ENCODE results near the gene PAX1. TPM values are rescaled to one million over a fixed set of nuclear protein-coding genes. Genes with fewer than 3 reads are reported as not detected.

The PAX1 gene
- total RNA-seq, 2 experiments from 2014 or later = not detected

- no peak overlapping the region for H3K4me3 Mint-ChIP-seq
- no peaks in the 10 kb centered on the region for H3K36me3 Mint-ChIP-seq
- CTCF ChIA-PET = interaction anchor here (1.8 kb wide), 1 partner anchor 10 kb away, joined by 6 read pairs; no protein-coding TSS in a partner anchor
- ATAC-seq (no peak), DNase-seq (no peak)
- no peaks in the 10 kb centered on the region for H3K9me3 Mint-ChIP-seq (ENCODE audit: low read depth)
- H3K27ac Mint-ChIP-seq = no peak overlapping the region
- no peaks in the 10 kb centered on the region for H3K27me3 Mint-ChIP-seq
- H3K4me1 Mint-ChIP-seq = no peaks in the 10 kb centered on the region
Observed at GRCh38 chr20:21729316-21729715, 23.9 kb downstream of the PAX1 start.

GRCh38 chr20:21739161-21739560 lies 33.7 kb downstream of the PAX1 start:
- CTCF ChIA-PET = interaction anchor here (0.8 to 1.2 kb wide), 2 partner anchors 19 to 20 kb away, joined by 3 read pairs; no protein-coding TSS in a partner anchor
- H3K4me3 Mint-ChIP-seq = no peak overlapping the region
- DNase-seq = no peak
- H3K27me3 Mint-ChIP-seq = no peaks in the 10 kb centered on the region
- peaks cover 2% of the 10 kb centered on the region for H3K9me3 Mint-ChIP-seq (ENCODE audit: low read depth)
- H3K27ac Mint-ChIP-seq = no peak overlapping the region
- H3K36me3 Mint-ChIP-seq = no peaks in the 10 kb centered on the region
- ATAC-seq = no peak
- H3K4me1 Mint-ChIP-seq = no peaks in the 10 kb centered on the region

DNA sequence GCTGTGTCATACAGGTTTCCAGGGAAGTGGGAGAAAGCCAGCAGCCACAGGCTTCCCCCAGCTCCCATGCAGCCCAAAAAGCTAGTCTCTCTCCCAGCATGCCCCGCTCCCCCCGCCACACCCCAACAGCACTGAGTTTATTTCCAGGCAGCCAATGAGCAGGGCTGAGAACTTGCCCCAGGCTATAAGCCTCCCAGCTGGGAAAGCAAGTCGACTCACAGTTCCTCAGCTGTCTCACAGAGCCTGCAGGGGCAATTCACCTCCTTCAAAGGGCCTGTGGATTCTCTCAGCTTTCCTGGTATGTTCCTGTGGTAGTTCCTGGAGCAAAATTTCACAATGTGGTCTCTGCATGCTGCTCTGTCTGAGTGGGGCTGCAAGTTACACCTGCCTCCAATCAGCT lies 34.2 kb downstream of the PAX1 start:
- peaks cover 2% of the 10 kb centered on the region for H3K9me3 Mint-ChIP-seq (ENCODE audit: low read depth)
- H3K27me3 Mint-ChIP-seq = no peaks in the 10 kb centered on the region
- ATAC-seq = no peak
- DNase-seq = no peak
- CTCF ChIA-PET = interaction anchor here (0.8 kb wide), 1 partner anchor 19 kb away, joined by 3 read pairs; no protein-coding TSS in a partner anchor
- no peaks in the 10 kb centered on the region for H3K36me3 Mint-ChIP-seq
- H3K4me3 Mint-ChIP-seq = no peak overlapping the region
- no peak overlapping the region for H3K27ac Mint-ChIP-seq
- no peaks in the 10 kb centered on the region for H3K4me1 Mint-ChIP-seq

DNA sequence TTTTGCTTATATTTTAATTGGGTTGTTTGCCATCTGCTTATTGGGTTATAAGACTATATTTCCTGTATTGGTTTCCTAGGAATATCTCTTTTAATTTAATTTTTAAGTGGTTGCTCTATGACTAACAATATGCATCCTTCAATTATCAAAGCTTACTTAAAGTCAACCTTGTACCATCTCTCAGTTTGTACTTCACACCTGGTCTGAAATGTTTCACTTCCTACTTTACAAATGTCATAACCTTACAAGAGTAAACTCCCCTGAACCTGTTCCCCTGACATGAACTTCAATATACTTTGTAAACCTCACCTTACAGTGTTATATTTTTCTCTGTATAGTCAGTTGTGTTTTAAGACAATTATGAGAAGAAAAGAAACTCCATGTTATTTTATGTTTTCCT lies 35.8 kb downstream of the PAX1 start:
- no peaks in the 10 kb centered on the region for H3K36me3 Mint-ChIP-seq
- H3K27me3 Mint-ChIP-seq = no peaks in the 10 kb centered on the region
- no peaks in the 10 kb centered on the region for H3K4me1 Mint-ChIP-seq
- H3K9me3 Mint-ChIP-seq (ENCODE audit: low read depth) = peaks cover 3% of the 10 kb centered on the region
- H3K27ac Mint-ChIP-seq = no peak overlapping the region
- H3K4me3 Mint-ChIP-seq = no peak overlapping the region
- CTCF ChIA-PET = no interaction called here
- DNase-seq (no peak), ATAC-seq (no peak)

- H3K36me3 Mint-ChIP-seq = no peaks in the 10 kb centered on the region
- ATAC-seq (no peak), DNase-seq (no peak)
- no peaks in the 10 kb centered on the region for H3K4me1 Mint-ChIP-seq
- no peaks in the 10 kb centered on the region for H3K9me3 Mint-ChIP-seq (ENCODE audit: low read depth)
- no peaks in the 10 kb centered on the region for H3K27me3 Mint-ChIP-seq
- CTCF ChIA-PET = no interaction called here
- no peak overlapping the region for H3K4me3 Mint-ChIP-seq
- H3K27ac Mint-ChIP-seq = no peak overlapping the region
Observed at GRCh38 chr20:21762646-21763045, 57.2 kb downstream of the PAX1 start.

DNA sequence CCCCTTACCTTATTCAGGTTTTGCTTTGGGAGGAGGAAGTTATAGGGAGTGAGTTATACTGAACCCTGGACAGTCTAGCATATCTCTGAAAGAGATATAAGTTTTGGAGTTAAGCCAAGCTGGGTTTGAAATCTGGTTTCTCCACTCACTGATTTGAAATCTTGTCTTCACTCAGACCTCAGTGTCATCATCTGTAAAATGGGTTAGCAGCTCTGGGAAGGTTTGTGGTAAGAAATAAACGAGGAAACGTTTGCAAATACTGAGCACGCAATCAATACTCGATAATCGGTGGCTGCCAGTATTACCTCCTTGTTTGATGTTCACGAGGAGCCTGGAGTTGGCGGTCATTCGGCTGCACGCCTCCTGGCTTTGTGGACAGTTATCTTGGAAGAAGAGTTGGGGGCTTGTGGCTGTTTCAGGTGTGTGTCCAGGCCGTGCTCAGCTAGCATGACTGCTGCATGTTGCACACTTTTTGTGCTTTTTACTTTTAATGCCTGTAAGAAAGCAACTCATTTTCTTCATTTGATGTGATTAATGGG lies 61.8 kb downstream of the PAX1 start:
- H3K36me3 Mint-ChIP-seq = no peaks in the 10 kb centered on the region
- no peaks in the 10 kb centered on the region for H3K9me3 Mint-ChIP-seq (ENCODE audit: low read depth)
- no peak for DNase-seq
- CTCF ChIA-PET = no interaction called here
- ATAC-seq = no peak
- H3K4me3 Mint-ChIP-seq = no peak overlapping the region
- no peak overlapping the region for H3K27ac Mint-ChIP-seq
- no peaks in the 10 kb centered on the region for H3K4me1 Mint-ChIP-seq
- no peaks in the 10 kb centered on the region for H3K27me3 Mint-ChIP-seq

GRCh38 chr20:21767739-21768223 lies 62.3 kb downstream of the PAX1 start:
- ATAC-seq (no peak), DNase-seq (no peak)
- CTCF ChIA-PET = no interaction called here
- Mint-ChIP-seq H3K4me3 (no peak overlapping the region), H3K4me1 (no peaks in the 10 kb centered on the region), H3K27me3 (no peaks in the 10 kb centered on the region), H3K36me3 (no peaks in the 10 kb centered on the region), H3K27ac (no peak overlapping the region), H3K9me3 (ENCODE audit: low read depth) (no peaks in the 10 kb centered on the region)

Other genes starting within 250 kb of the PAX1 start
- gene NKX2-2, start 191.6 kb upstream of the PAX1 start, total RNA-seq = not detected

Measured in activated CD8-positive, alpha-beta memory T cell treated with anti-CD3 and anti-CD28 coated beads, Interleukin-2, amount 10 ng/mL, durations not matched to agents 7 days and 5 days (primary cell).